Fibroblast of mammary gland (primary cell): ENCODE results near the gene KCNH6.

Experiments used
- DNase-seq: peaks from one replicate; pipeline ENCODE4 v3.0.0-alpha.2; 2010; ENCODE audit warnings: low read depth
- H3K4me3 ChIP-seq: 2 replicates; pipeline ENCODE4 v1.5.1; 2011; ENCODE audit warnings: low read depth, mild to moderate bottlenecking, low read length, moderate library complexity; ENCODE audit not compliant: control insufficient read depth
- CTCF ChIP-seq: conservative IDR thresholded peaks from 2 replicates; pipeline ENCODE4 v1.5.1; 2011; ENCODE audit warnings: low read depth, low read length, inconsistent platforms; ENCODE audit not compliant: control insufficient read depth, insufficient read depth

The KCNH6 gene

GRCh38 chr17:63523253-63523855 is at the start of gene KCNH6:
TSS of gene KCNH6 (plus strand) at chr17:63523358. CDS start at chr17:63523414, 56 bp downstream.
- no peak within 1 kb of the TSS for H3K4me3 ChIP-seq
- no peak for DNase-seq
- no peak for TF ChIP-seq CTCF

GRCh38 chr17:63474174-63474573 is 49.0 kb upstream of the KCNH6 start:
- DNase-seq: no peak
- H3K4me3 ChIP-seq: no peak overlapping the region
- TF ChIP-seq CTCF: no peak

GRCh38 chr17:63474586-63475460 is 48.3 kb upstream of the KCNH6 start:
- H3K4me3 ChIP-seq: no peak overlapping the region
- no peak for TF ChIP-seq CTCF
- no peak for DNase-seq

- no peak for DNase-seq
- no peak overlapping the region for H3K4me3 ChIP-seq
- no peak for TF ChIP-seq CTCF
Measured at GRCh38 chr17:63475491-63476412, 47.4 kb upstream of the KCNH6 start.

- no peak for TF ChIP-seq CTCF
- no peak for DNase-seq
- H3K4me3 ChIP-seq: peak overlapping the region; percentile 17
Measured at GRCh38 chr17:63476459-63476853, 46.7 kb upstream of the KCNH6 start.

- DNase-seq: no peak
- no peak for TF ChIP-seq CTCF
- H3K4me3 ChIP-seq: peak within 1 kb of the TSS; percentile 47
Measured at GRCh38 chr17:63476854-63477479, 46.2 kb upstream of the KCNH6 start, which contains the start of gene ACE. TSS of gene ACE (plus strand) at chr17:63477061. CDS start at chr17:63477095, 34 bp downstream.
